ENCODE results near the gene FARS2. TPM values are rescaled to one million over a fixed set of nuclear protein-coding genes. Genes with fewer than 3 reads are reported as not detected.

Gene FARS2
- total and polyA plus RNA-seq, 7 experiments from 2014 or later: 16.2 to 28.1 (median 20.8) TPM

DNA sequence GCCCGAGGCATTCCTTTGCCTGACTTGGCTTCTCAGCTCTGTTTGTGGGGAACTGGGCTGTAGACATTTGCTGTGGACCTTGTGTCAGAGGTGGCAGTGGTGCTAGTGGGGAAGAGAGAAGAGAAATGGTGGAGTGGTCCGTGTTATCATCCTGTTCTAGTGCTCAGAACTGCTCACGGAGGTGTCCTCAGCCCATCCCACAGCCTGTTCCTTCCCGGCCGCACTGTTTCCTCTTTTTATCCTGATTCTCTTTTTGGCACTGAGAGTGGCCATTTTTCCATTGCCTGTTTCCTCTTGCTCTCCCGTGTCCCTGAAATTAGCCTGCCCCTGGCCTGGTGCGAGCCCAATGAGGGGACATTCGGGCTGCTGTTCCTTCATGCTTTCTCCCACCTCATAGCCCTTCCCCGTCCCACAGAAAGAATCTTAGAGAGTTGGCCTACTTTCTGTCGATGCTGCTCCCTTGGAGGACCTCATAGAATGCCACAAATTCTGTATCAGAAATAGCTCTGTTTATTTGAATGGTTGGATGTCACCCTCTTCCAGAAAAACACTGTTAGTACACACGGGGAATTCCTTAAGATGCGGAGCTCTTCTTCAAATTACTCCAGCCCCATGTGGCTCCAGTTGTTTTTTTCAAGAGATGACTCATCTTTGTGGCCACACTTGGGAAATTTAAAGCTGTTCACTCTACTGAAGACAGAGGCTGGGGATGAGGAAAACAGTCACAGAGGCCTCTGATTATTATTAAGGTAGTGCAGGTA is 26.1 kb downstream of the FARS2 start:
- no peaks in the 10 kb centered on the region for H3K27me3 Mint-ChIP-seq
- H3K27ac Mint-ChIP-seq: no peak overlapping the region

DNA sequence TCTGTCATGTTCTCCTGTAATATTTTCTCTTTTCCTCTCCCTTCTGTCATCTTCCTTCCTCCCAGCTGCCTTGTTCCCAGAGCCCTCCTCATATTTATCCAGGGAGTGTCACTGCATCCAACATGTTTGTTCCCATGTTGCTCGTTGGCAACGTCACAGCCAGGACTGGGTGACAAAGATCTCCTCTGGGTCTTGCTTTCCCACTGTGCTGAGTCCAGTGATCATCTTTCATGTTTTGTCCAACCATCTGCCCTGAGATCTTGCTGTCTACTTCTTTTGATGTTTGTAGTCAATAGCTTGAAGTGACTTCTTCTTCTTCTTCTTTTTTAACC is 26.6 kb downstream of the FARS2 start:
- POLR2A ChIA-PET: no interaction called here
- peaks cover 29 to 73% (median 53%) of the 10 kb centered on the region in 7 donors for H3K4me1 Mint-ChIP-seq
- H3K27ac Mint-ChIP-seq: no peak overlapping the region

More for the DNA sequence above, 26.1 kb downstream of the FARS2 start:
- no peaks in the 10 kb centered on the region for H3K9me3 ChIP-seq (ENCODE audit: control insufficient read depth in 2 of 3, low read length in 3 of 3)
- ChIA-PET CTCF (no interaction called here), POLR2A (no interaction called here)
- H3K9me3 Mint-ChIP-seq: no peaks in the 10 kb centered on the region
- ATAC-seq: no peak
- no peaks in the 10 kb centered on the region for H3K36me3 ChIP-seq (ENCODE audit: control insufficient read depth in 2 of 3, insufficient read depth in 3 of 3, low read length in 3 of 3)
- H3K4me1 Mint-ChIP-seq: peaks cover 28 to 71% (median 51%) of the 10 kb centered on the region in 7 donors
- DNase-seq: no peak
- H3K36me3 Mint-ChIP-seq: peaks cover 0 to 26% (median 13%) of the 10 kb centered on the region in 5 donors
- no peak overlapping the region for H3K4me3 ChIP-seq (ENCODE audit: low read length)
- H3K27me3 ChIP-seq (ENCODE audit: control insufficient read depth in 2 of 2, insufficient read depth in 2 of 2, low read length in 2 of 2): no peaks in the 10 kb centered on the region
- no peaks in the 10 kb centered on the region for H3K4me1 ChIP-seq (ENCODE audit: control insufficient read depth in 2 of 2, insufficient read depth in 2 of 2, low read length in 2 of 2)
- no peak overlapping the region for H3K27ac ChIP-seq (ENCODE audit: low read depth, low read length)
- H3K4me3 Mint-ChIP-seq: no peak overlapping the region
- intact Hi-C loops (cut with micrococcal nuclease): no loop called here

DNA sequence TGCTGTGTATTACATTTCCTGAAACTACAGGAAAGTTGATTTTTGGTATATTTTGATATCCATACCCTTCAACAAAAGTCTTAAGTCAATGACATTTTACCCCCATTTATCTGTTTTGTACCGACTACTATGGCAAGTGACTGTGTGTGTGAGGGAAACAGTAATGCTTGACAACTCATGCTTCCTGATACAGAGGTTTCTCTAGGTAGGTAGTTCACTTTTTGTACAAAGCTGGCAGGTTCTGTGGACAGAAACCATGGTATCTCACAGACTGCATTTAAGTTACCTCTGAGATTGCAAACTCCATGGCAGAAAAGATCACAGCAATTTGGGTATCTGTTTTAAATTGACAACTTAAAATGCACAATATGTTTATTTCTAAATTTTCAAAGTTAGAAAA is 28.8 kb downstream of the FARS2 start:
- peaks cover 35 to 77% (median 57%) of the 10 kb centered on the region in 7 donors for H3K4me1 Mint-ChIP-seq

More for the DNA sequence above, 26.6 kb downstream of the FARS2 start:
- Histone ChIP-seq H3K36me3 (ENCODE audit: control insufficient read depth in 2 of 3, insufficient read depth in 3 of 3, low read length in 3 of 3) (no peaks in the 10 kb centered on the region), H3K4me3 (ENCODE audit: low read length) (no peak overlapping the region), H3K27me3 (ENCODE audit: control insufficient read depth in 2 of 2, insufficient read depth in 2 of 2, low read length in 2 of 2) (no peaks in the 10 kb centered on the region), H3K9me3 (ENCODE audit: control insufficient read depth in 2 of 3, low read length in 3 of 3) (no peaks in the 10 kb centered on the region), H3K27ac (ENCODE audit: low read depth, low read length) (no peak overlapping the region), H3K4me1 (ENCODE audit: control insufficient read depth in 2 of 2, insufficient read depth in 2 of 2, low read length in 2 of 2) (no peaks in the 10 kb centered on the region)
- intact Hi-C loops (cut with micrococcal nuclease): no loop called here
- Mint-ChIP-seq H3K36me3 (peaks cover 0 to 31% (median 13%) of the 10 kb centered on the region in 5 donors), H3K9me3 (no peaks in the 10 kb centered on the region), H3K27me3 (no peaks in the 10 kb centered on the region), H3K4me3 (no peak overlapping the region)
- DNase-seq (no peak), ATAC-seq (no peak)
- CTCF ChIA-PET: no interaction called here

DNA sequence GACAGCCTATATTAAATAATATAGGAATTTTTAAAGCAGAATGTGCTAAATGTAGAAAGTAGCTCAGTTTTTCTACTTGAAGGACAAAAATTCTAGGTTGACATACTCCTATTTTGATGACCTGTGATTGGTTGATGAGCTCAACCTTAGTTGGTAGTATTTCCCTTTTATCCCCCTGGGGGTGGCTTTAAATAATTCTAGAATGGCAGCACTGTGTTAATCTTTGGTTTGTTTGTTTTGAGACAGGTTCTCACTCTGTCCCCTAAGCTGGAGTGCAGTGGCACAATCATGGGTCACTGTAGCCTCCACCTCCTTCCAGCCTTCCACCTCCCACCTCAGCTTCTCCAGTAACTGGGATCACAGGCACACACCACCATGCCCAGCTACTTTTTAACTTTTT is 29.2 kb downstream of the FARS2 start:
- Mint-ChIP-seq H3K27ac (no peak overlapping the region), H3K4me1 (peaks cover 32 to 73% (median 53%) of the 10 kb centered on the region in 7 donors), H3K9me3 (no peaks in the 10 kb centered on the region), H3K27me3 (no peaks in the 10 kb centered on the region), H3K4me3 (no peak overlapping the region), H3K36me3 (peaks cover 0 to 34% (median 8%) of the 10 kb centered on the region in 5 donors)
- Histone ChIP-seq H3K4me3 (ENCODE audit: low read length) (no peak overlapping the region), H3K27ac (ENCODE audit: low read depth, low read length) (no peak overlapping the region), H3K27me3 (ENCODE audit: control insufficient read depth in 2 of 2, insufficient read depth in 2 of 2, low read length in 2 of 2) (no peaks in the 10 kb centered on the region), H3K36me3 (ENCODE audit: control insufficient read depth in 2 of 3, insufficient read depth in 3 of 3, low read length in 3 of 3) (no peaks in the 10 kb centered on the region), H3K4me1 (ENCODE audit: control insufficient read depth in 2 of 2, insufficient read depth in 2 of 2, low read length in 2 of 2) (peaks cover 0 to 5% of the 10 kb centered on the region in 2 donors), H3K9me3 (ENCODE audit: control insufficient read depth in 2 of 3, low read length in 3 of 3) (no peaks in the 10 kb centered on the region)
- ATAC-seq (no peak), DNase-seq (no peak)
- intact Hi-C loops (cut with micrococcal nuclease): no loop called here
- ChIA-PET CTCF (interaction anchor here (0.6 to 0.7 kb wide), 2 partner anchors 142 to 233 kb away, joined by 3 to 4 read pairs; no protein-coding TSS in a partner anchor), POLR2A (no interaction called here)

More for the DNA sequence above, 28.8 kb downstream of the FARS2 start:
- Histone ChIP-seq H3K36me3 (ENCODE audit: control insufficient read depth in 2 of 3, insufficient read depth in 3 of 3, low read length in 3 of 3) (no peaks in the 10 kb centered on the region), H3K9me3 (ENCODE audit: control insufficient read depth in 2 of 3, low read length in 3 of 3) (no peaks in the 10 kb centered on the region), H3K4me1 (ENCODE audit: control insufficient read depth in 2 of 2, insufficient read depth in 2 of 2, low read length in 2 of 2) (peaks cover 0 to 5% of the 10 kb centered on the region in 2 donors), H3K27me3 (ENCODE audit: control insufficient read depth in 2 of 2, insufficient read depth in 2 of 2, low read length in 2 of 2) (no peaks in the 10 kb centered on the region), H3K4me3 (ENCODE audit: low read length) (no peak overlapping the region), H3K27ac (ENCODE audit: low read depth, low read length) (no peak overlapping the region)
- no peak overlapping the region for H3K27ac Mint-ChIP-seq
- ATAC-seq (no peak), DNase-seq (no peak)
- no peaks in the 10 kb centered on the region for H3K9me3 Mint-ChIP-seq
- H3K36me3 Mint-ChIP-seq: peaks cover 0 to 33% (median 8%) of the 10 kb centered on the region in 5 donors
- CTCF ChIA-PET: interaction anchor here (0.7 kb wide), 1 partner anchor 141 kb away, joined by 4 read pairs; no protein-coding TSS in a partner anchor
- POLR2A ChIA-PET: no interaction called here
- H3K27me3 Mint-ChIP-seq: no peaks in the 10 kb centered on the region
- no peak overlapping the region for H3K4me3 Mint-ChIP-seq
- intact Hi-C loops (cut with micrococcal nuclease): no loop called here

DNA sequence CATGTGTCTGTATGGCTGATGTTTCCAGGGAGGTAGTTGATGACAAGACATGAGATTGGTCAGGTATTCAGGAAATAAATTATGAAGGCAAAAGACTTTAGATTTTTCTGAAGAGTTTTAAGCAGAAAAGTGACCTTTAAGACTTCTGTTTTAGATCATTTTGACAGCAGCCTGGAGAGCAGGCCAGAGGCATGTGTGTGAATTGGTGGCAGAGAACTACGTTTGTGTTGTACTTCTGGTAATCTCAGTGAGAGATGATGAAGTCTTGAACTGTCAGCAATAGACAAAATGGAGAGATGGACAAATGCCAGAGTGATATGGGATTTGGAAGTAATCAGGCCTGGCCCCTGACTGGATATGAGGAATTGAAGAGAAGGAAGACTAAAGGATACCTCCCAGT is 30.8 kb downstream of the FARS2 start:
- intact Hi-C loops (cut with micrococcal nuclease): no loop called here
- Mint-ChIP-seq H3K4me3 (no peak overlapping the region), H3K9me3 (no peaks in the 10 kb centered on the region), H3K27me3 (no peaks in the 10 kb centered on the region), H3K27ac (peak overlapping the region in 1 of 9 donors; percentile 40), H3K4me1 (peaks cover 26 to 63% (median 49%) of the 10 kb centered on the region in 7 donors), H3K36me3 (peaks cover 0 to 36% (median 8%) of the 10 kb centered on the region in 5 donors)
- DNase-seq (no peak), ATAC-seq (no peak)
- CTCF ChIA-PET: no interaction called here
- no peaks in the 10 kb centered on the region for H3K9me3 ChIP-seq (ENCODE audit: control insufficient read depth in 2 of 3, low read length in 3 of 3)
- H3K4me3 ChIP-seq (ENCODE audit: low read length): no peak overlapping the region
- H3K27me3 ChIP-seq (ENCODE audit: control insufficient read depth in 2 of 2, insufficient read depth in 2 of 2, low read length in 2 of 2): no peaks in the 10 kb centered on the region
- H3K27ac ChIP-seq (ENCODE audit: low read depth, low read length): no peak overlapping the region
- peaks cover 0 to 5% of the 10 kb centered on the region in 2 donors for H3K4me1 ChIP-seq (ENCODE audit: control insufficient read depth in 2 of 2, insufficient read depth in 2 of 2, low read length in 2 of 2)
- POLR2A ChIA-PET: interaction anchor here (0.7 kb wide), 1 partner anchor 112 kb away, joined by 3 read pairs; no protein-coding TSS in a partner anchor
- no peaks in the 10 kb centered on the region for H3K36me3 ChIP-seq (ENCODE audit: control insufficient read depth in 2 of 3, insufficient read depth in 3 of 3, low read length in 3 of 3)

DNA sequence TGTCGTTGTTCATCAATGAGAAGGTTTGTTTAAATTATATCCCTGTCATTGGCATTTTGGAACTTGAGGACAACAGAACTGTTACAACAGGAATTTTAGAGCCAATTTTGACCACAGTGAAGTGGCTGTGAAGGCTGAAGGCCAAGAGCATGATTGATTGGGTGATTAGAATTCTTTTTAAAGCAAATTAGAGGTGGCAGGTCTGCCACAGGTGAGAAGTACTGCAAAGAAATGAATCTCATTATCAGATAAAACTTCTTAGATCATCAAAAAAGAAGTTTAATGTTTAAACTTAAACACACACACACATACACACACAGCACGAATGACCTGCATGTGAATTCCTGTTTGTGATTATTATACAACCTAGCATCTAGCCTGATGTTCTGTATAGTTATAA is 32.4 kb downstream of the FARS2 start:
- H3K9me3 Mint-ChIP-seq: no peaks in the 10 kb centered on the region
- CTCF ChIA-PET: no interaction called here
- Histone ChIP-seq H3K27ac (ENCODE audit: low read depth, low read length) (no peak overlapping the region), H3K27me3 (ENCODE audit: control insufficient read depth in 2 of 2, insufficient read depth in 2 of 2, low read length in 2 of 2) (no peaks in the 10 kb centered on the region), H3K4me1 (ENCODE audit: control insufficient read depth in 2 of 2, insufficient read depth in 2 of 2, low read length in 2 of 2) (peaks cover 0 to 5% of the 10 kb centered on the region in 2 donors), H3K4me3 (ENCODE audit: low read length) (no peak overlapping the region), H3K9me3 (ENCODE audit: control insufficient read depth in 2 of 3, low read length in 3 of 3) (no peaks in the 10 kb centered on the region), H3K36me3 (ENCODE audit: control insufficient read depth in 2 of 3, insufficient read depth in 3 of 3, low read length in 3 of 3) (no peaks in the 10 kb centered on the region)
- no peak overlapping the region for H3K4me3 Mint-ChIP-seq
- ATAC-seq (no peak), DNase-seq (no peak)
- intact Hi-C loops (cut with micrococcal nuclease): no loop called here
- H3K4me1 Mint-ChIP-seq: peaks cover 16 to 53% (median 37%) of the 10 kb centered on the region in 7 donors
- H3K36me3 Mint-ChIP-seq: peaks cover 0 to 25% (median 0%) of the 10 kb centered on the region in 5 donors
- H3K27me3 Mint-ChIP-seq: no peaks in the 10 kb centered on the region
- H3K27ac Mint-ChIP-seq: no peak overlapping the region
- POLR2A ChIA-PET: no interaction called here

Measured in naive thymus-derived CD4-positive, alpha-beta T cell (primary cell).